WTC11 (cell line): ENCODE data around the gene AMBP. TPM values are rescaled to one million over a fixed set of nuclear protein-coding genes. Genes with fewer than 3 reads are reported as not detected.

Experiments
- ATAC-seq: fragments of 200-7000 bp; cut with Tn5 transposase; 2 replicates; pipeline ENCODE4 v1.10.0; 2021; ENCODE audit warnings: mild to moderate bottlenecking, moderate library complexity
- CTCF ChIA-PET: fragments of 300-600 bp; sonication (Branson Sonifier 250); formaldehyde crosslinking; loops from one replicate; lab custom pipeline; 2021; ENCODE audit warnings: antibody characterized with exemption; lab: Charles Lee
- POLR2A ChIA-PET: fragments of 350-600 bp; sonication (Branson Sonifier 250); formaldehyde crosslinking; loops from one replicate; lab custom pipeline; 2021; ENCODE audit warnings: antibody characterized with exemption; lab: Charles Lee
- DNase-seq: peaks from one replicate; pipeline ENCODE4 v3.0.0; 2021; ENCODE audit warnings: low spot score
- H3K27ac Mint-ChIP-seq: 2 replicates; pipeline ENCODE4 v1.8.0; 2021; ENCODE audit warnings: mixed read lengths
- H3K27me3 Mint-ChIP-seq: 2 replicates; pipeline ENCODE4 v1.8.0; 2021; ENCODE audit warnings: low read depth, mild to moderate bottlenecking, moderate library complexity, mixed read lengths
- H3K36me3 Mint-ChIP-seq: 2 replicates; pipeline ENCODE4 v1.8.0; 2021; ENCODE audit warnings: mixed read lengths
- H3K4me1 Mint-ChIP-seq: 2 replicates; pipeline ENCODE4 v1.8.0; 2022; ENCODE audit warnings: mixed read lengths
- H3K4me3 Mint-ChIP-seq: 2 replicates; pipeline ENCODE4 v1.8.0; 2021; ENCODE audit warnings: mild to moderate bottlenecking, moderate library complexity, mixed read lengths
- H3K9me3 Mint-ChIP-seq: 2 replicates; pipeline ENCODE4 v1.8.0; 2021; ENCODE audit warnings: mixed read lengths
- ATF2 ChIP-seq: sonication (generic); formaldehyde crosslinking; IDR thresholded peaks from 2 replicates; pipeline ENCODE4 v1.8.1; 2022; ENCODE audit warnings: low read depth, missing genetic modification reagents, borderline replicate concordance
- ELF4 ChIP-seq: sonication (generic); formaldehyde crosslinking; IDR thresholded peaks from 2 replicates; pipeline ENCODE4 v1.8.1; 2022; ENCODE audit warnings: low read depth, mild to moderate bottlenecking, moderate library complexity, missing genetic modification reagents
- JAZF1 ChIP-seq: fragments of 250-450 bp; sonication (Bioruptor Pico); IDR thresholded peaks from 2 replicates; pipeline ENCODE4 v1.9.0; 2021; ENCODE audit warnings: moderate library complexity, mild to moderate bottlenecking, inconsistent platforms
- MXD4 ChIP-seq: fragments of 250-450 bp; sonication (Bioruptor Pico); IDR thresholded peaks from 2 replicates; pipeline ENCODE4 v1.8.0; 2021; ENCODE audit warnings: mild to moderate bottlenecking, moderate library complexity, borderline replicate concordance
- NR2C2 ChIP-seq: sonication (generic); formaldehyde crosslinking; IDR thresholded peaks from 2 replicates; pipeline ENCODE4 v1.8.0; 2022; ENCODE audit warnings: mild to moderate bottlenecking, missing genetic modification reagents
- NR3C1 ChIP-seq: sonication (generic); formaldehyde crosslinking; conservative IDR thresholded peaks from 2 replicates; pipeline ENCODE4 v1.8.1; 2023; ENCODE audit warnings: low read depth, mild to moderate bottlenecking, missing genetic modification reagents
- PRDM15 ChIP-seq: sonication (generic); formaldehyde crosslinking; IDR thresholded peaks from 2 replicates; pipeline ENCODE4 v1.8.0; 2022; ENCODE audit warnings: missing genetic modification reagents
- TCF7 ChIP-seq: sonication (generic); formaldehyde crosslinking; IDR thresholded peaks from 2 replicates; pipeline ENCODE4 v1.8.0; 2022; ENCODE audit warnings: mild to moderate bottlenecking, low read depth, missing genetic modification reagents, moderate library complexity
- ZNF121 ChIP-seq: sonication (generic); formaldehyde crosslinking; IDR thresholded peaks from 2 replicates; pipeline ENCODE4 v1.8.0; 2023; ENCODE audit warnings: missing genetic modification reagents
- ZNF219 ChIP-seq: sonication (generic); formaldehyde crosslinking; IDR thresholded peaks from 2 replicates; pipeline ENCODE4 v1.8.0; 2023; ENCODE audit warnings: missing genetic modification reagents, mild to moderate bottlenecking, borderline replicate concordance
- ZNF281 ChIP-seq: sonication (generic); formaldehyde crosslinking; IDR thresholded peaks from 2 replicates; pipeline ENCODE4 v1.8.0; 2023; ENCODE audit warnings: mild to moderate bottlenecking, missing genetic modification reagents
- ZNF423 ChIP-seq: fragments of 250-450 bp; sonication (Bioruptor Pico); IDR thresholded peaks from 2 replicates; pipeline ENCODE4 v2.1.2; 2022; ENCODE audit warnings: mild to moderate bottlenecking, moderate library complexity
- total RNA-seq: library from RNA; stranded (reverse); gene quantifications from 3 replicates; pipeline ENCODE4 v1.2.3, GENCODE V29; 2021
- TF ChIP-seq, protein P1 (sequence below): sonication (generic); formaldehyde crosslinking; IDR thresholded peaks from 2 replicates; pipeline ENCODE4 v1.8.1; 2023; ENCODE audit warnings: mild to moderate bottlenecking, missing genetic modification reagents, moderate library complexity
- TF ChIP-seq, protein P2 (sequence below): sonication (generic); formaldehyde crosslinking; IDR thresholded peaks from 2 replicates; pipeline ENCODE4 v1.8.1; 2023; ENCODE audit warnings: mild to moderate bottlenecking, moderate library complexity, missing genetic modification reagents
- TF ChIP-seq, protein P3 (sequence below): sonication (generic); formaldehyde crosslinking; conservative IDR thresholded peaks from 2 replicates; pipeline ENCODE4 v1.8.1; 2023; ENCODE audit warnings: mild to moderate bottlenecking, low read depth, missing genetic modification reagents, moderate library complexity

Gene AMBP
- total RNA-seq, 1 experiment from 2014 or later: 3.3 TPM

- H3K4me3 Mint-ChIP-seq: no peak overlapping the region
- ATAC-seq: no peak
- H3K27me3 Mint-ChIP-seq: peaks cover 35% of the 10 kb centered on the region
- H3K27ac Mint-ChIP-seq: no peak overlapping the region
- H3K9me3 Mint-ChIP-seq: no peaks in the 10 kb centered on the region
- no peak for DNase-seq
- CTCF ChIA-PET: interaction anchor here (5.6 kb wide), 1 partner anchor 21 kb away, joined by 80 read pairs; no protein-coding TSS in a partner anchor
- no peaks in the 10 kb centered on the region for H3K36me3 Mint-ChIP-seq
- TF ChIP-seq ELF4 (CRISPR knock-in tag) (no peak), ZNF423 (CRISPR knock-in tag) (no peak), JAZF1 (CRISPR knock-in tag) (no peak), ATF2 (CRISPR knock-in tag) (no peak), ZNF121 (CRISPR knock-in tag) (no peak), PRDM15 (no peak), TCF7 (CRISPR knock-in tag) (no peak), ZNF219 (CRISPR knock-in tag) (no peak), ZNF281 (CRISPR knock-in tag) (no peak), NR3C1 (CRISPR knock-in tag) (no peak), MXD4 (CRISPR knock-in tag) (no peak), NR2C2 (CRISPR knock-in tag) (no peak)
- TF ChIP-seq, protein P1, sequence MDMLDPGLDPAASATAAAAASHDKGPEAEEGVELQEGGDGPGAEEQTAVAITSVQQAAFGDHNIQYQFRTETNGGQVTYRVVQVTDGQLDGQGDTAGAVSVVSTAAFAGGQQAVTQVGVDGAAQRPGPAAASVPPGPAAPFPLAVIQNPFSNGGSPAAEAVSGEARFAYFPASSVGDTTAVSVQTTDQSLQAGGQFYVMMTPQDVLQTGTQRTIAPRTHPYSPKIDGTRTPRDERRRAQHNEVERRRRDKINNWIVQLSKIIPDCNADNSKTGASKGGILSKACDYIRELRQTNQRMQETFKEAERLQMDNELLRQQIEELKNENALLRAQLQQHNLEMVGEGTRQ: no peak
- TF ChIP-seq, protein P2, sequence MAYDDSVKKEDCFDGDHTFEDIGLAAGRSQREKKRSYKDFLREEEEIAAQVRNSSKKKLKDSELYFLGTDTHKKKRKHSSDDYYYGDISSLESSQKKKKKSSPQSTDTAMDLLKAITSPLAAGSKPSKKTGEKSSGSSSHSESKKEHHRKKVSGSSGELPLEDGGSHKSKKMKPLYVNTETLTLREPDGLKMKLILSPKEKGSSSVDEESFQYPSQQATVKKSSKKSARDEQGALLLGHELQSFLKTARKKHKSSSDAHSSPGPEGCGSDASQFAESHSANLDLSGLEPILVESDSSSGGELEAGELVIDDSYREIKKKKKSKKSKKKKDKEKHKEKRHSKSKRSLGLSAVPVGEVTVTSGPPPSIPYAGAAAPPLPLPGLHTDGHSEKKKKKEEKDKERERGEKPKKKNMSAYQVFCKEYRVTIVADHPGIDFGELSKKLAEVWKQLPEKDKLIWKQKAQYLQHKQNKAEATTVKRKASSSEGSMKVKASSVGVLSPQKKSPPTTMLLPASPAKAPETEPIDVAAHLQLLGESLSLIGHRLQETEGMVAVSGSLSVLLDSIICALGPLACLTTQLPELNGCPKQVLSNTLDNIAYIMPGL (CRISPR knock-in tag): no peak
- TF ChIP-seq, protein P3, sequence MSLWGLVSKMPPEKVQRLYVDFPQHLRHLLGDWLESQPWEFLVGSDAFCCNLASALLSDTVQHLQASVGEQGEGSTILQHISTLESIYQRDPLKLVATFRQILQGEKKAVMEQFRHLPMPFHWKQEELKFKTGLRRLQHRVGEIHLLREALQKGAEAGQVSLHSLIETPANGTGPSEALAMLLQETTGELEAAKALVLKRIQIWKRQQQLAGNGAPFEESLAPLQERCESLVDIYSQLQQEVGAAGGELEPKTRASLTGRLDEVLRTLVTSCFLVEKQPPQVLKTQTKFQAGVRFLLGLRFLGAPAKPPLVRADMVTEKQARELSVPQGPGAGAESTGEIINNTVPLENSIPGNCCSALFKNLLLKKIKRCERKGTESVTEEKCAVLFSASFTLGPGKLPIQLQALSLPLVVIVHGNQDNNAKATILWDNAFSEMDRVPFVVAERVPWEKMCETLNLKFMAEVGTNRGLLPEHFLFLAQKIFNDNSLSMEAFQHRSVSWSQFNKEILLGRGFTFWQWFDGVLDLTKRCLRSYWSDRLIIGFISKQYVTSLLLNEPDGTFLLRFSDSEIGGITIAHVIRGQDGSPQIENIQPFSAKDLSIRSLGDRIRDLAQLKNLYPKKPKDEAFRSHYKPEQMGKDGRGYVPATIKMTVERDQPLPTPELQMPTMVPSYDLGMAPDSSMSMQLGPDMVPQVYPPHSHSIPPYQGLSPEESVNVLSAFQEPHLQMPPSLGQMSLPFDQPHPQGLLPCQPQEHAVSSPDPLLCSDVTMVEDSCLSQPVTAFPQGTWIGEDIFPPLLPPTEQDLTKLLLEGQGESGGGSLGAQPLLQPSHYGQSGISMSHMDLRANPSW: no peak
- POLR2A ChIA-PET: no interaction called here
- H3K4me1 Mint-ChIP-seq: no peaks in the 10 kb centered on the region
These were observed 8.5 kb upstream of the AMBP start for GRCh38 chr9:114086607-114087006.
